ENCODE measurements around the gene GSTM4.

GSTM4 gene

GRCh38 chr1:109655615-109656519 is at the start of gene GSTM4:
Gene GSTM4, plus strand, starts transcription at chr1:109656099. Its CDS starts 291 bp downstream, at chr1:109656390.
- DNase-seq = peak; percentile 79

DNA sequence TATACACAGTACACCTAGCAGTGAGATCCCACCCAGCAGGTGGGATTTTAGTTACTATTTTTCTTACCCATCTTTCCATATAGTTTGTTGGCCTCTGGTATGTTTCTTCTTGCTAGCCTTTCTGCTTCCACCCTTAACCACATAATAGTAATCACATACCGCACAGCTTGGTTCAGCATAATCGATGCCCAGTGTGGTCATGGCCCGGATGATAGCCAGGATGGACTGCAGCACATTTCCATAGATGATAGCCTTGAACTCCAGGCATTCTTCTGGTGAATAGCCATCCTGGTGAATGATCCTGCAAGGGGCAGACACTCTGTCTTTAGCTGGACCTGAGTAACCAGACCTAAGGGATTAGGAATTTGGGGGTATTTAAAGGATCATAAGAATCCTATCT is 46.0 kb upstream of the GSTM4 start:
- DNase-seq = no peak

GRCh38 chr1:109610609-109611307 is 45.1 kb upstream of the GSTM4 start:
- no peak for DNase-seq

- DNase-seq = no peak
These were observed 44.5 kb upstream of the GSTM4 start for GRCh38 chr1:109611308-109611990.

- no peak for DNase-seq
These were observed 42.3 kb upstream of the GSTM4 start for GRCh38 chr1:109613361-109614147.

DNA sequence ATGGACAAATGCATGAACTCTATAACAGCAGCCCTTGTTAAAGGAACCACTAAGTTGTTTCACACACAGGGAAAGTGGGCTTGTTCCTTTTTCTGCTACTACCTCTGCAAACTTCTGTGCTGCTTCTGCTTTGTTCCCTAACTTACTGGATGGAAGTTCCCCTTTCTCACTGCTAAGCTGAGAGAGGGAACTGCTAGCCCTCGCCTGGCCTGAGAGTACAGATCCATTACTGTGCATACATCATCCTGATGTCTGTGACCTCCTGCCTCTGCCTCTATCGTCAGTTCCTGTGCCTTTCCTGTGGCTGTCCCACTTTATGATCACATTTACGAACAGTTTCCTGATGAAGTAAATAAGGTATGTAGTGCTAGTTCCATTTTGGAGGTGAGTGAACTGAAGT is 40.0 kb upstream of the GSTM4 start:
- DNase-seq = peak; percentile 87

- DNase-seq = peak; percentile 37
These were observed 39.5 kb upstream of the GSTM4 start for GRCh38 chr1:109616391-109616790.

- peak; percentile 9 for DNase-seq
These were observed 38.6 kb upstream of the GSTM4 start for GRCh38 chr1:109617291-109617801.

DNA sequence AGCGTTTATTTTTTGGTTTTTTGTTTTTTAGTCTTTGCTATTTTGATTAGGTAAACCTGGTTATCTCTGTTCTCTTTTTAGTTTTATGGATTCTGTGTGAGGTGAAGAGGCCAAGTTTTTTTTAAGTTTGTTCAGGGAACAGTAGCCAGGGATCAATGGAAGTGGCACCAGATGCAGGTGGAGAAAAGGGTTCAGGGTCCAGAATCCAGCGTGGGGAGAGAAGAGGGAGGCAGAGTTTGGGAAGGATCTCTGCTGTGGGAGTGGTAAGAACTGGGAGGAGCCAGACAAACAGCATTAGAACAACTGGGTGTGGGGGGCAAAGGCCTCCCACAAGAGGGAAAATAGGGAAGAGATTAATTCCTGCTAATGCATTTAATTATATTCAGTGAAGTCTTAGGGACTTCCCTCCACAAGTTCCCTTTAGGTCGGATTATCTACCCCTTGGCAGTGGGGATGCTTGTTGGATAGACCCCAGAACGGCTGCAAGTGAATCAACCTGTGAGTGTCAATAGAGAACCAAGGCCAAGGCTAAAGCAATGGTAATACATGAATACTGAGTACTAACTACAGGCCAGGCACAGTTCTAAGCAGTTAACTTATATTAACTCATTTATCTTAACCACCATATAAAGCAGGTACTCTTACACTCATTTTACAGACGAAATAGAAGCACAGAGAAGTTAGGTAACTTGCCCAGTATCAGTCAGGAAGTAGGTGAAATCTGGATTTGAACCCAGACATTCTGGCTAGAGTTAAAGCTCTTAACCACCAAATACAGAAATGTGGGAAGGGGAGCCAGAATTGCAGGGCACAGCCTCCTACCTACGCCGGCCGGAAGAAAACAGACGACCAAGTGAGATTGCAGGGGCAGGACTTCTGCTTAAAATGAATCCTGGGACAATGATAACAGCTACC is 37.0 kb upstream of the GSTM4 start:
- peak; percentile 30 for DNase-seq

DNA sequence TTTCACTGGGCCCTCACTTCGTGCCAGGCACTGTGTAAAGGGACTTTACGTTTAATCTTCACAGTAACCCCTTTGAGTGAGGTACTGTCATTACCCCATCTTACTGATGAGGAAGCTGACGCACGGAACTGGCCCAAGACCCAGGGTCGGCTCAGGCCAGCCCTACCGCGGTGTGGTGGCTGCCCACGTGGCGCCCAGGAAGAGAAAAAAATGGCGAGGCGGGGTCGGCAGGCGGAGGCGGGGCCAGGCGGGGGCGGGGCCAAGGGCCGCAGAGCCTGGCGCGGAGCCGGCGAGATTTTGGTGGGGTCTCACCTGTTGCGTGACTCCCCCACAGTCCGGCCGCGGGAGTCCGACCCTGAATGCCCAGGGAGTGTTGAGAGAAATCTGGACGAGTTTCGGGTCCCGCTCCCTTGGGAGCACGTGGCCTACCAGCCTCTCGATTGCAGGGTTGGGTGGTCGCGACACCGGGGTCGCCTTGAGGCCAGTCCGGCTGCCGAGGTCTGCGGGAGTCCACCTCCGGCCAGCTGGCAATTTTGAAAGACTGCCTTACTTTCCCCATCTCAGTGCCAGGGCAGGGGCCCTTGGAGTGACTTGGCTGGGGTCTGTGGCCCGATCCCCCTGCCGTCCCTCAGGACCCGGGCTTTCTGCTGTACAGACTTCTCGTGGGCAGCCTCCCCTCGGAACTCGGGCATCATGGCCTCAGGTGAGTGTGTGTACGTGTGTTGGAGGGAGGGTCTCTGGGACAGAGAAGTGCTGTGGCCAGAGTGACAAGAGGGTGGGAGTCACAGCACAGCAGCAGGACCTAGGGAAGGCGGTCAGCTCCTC is 36.1 kb upstream of the GSTM4 start, which contains the start of the genes AMPD2 and GNAT2:
AMPD2 (plus strand) TSS at position 262 of the 825 bp plus-strand sequence. CDS start 1,339 bp downstream, outside the sequence.
GNAT2 (minus strand) TSS at position 41 of the 825 bp plus-strand sequence. CDS start 6,746 bp downstream, outside the sequence.
- peak; percentile 86 for DNase-seq

DNA sequence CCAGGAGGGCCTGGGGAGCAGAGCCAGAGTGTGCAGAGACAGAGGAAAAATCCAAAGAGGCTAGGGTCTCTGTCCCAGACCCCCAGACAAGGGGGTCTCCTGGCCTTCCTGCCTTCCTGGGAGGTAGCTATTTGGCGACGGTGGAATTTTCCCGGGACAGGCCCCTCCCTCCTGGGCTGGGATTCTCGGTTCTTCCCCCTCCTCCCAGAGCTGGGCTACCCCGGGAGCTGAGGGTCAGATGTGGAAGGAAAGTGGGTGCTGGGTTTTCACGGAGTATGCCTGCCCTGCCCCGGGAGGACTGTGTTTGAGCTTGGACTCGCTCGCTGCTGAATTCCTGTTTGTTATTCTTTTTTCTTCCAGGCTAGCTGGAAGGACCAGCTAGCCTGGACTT is 35.5 kb upstream of the GSTM4 start:
- peak; percentile 49 for DNase-seq

- DNase-seq = peak; percentile 88
These were observed 35.0 kb upstream of the GSTM4 start for GRCh38 chr1:109620841-109621286.

DNA sequence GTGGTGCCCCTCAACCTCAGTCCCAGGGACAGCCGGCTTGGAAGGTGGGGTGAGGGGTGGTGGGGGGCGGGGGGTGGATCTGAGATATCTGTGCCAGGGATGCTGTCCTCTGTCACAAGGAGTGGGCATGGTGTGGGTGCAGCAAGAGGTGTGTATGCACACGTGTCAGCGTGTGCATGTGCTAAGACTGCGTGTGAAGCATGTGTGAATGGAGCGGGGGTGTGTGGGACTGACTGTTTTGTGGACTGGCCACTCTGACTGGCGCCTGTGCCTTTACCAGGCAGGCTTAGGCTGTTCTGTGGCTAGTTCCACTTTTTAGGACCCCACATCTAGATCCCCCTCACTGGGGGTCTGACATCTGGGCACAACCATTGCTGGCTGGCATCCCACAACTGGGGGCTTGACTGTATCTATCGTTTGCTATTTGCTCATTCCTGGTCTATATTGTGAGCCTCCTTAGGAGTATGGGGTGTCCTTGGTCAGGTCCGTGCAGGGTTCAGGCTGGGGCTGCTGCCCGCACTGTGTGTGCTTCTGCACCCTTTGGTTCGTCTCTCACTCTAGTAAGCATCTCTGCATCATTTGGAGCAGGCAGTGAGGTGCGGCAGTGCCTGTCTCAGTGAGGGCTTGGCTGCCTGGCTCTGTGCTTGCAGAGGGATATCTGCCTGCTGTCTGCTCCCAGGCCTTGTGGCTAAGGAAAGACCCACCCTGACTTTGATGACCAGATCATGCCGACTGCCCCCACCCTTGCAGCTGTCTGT is 34.3 kb upstream of the GSTM4 start:
- no peak for DNase-seq

GRCh38 chr1:109622137-109622892 is 33.6 kb upstream of the GSTM4 start:
- no peak for DNase-seq

GRCh38 chr1:109622895-109623294 is 33.0 kb upstream of the GSTM4 start:
- no peak for DNase-seq

GRCh38 chr1:109623601-109624161 is 32.2 kb upstream of the GSTM4 start:
- DNase-seq = no peak

DNA sequence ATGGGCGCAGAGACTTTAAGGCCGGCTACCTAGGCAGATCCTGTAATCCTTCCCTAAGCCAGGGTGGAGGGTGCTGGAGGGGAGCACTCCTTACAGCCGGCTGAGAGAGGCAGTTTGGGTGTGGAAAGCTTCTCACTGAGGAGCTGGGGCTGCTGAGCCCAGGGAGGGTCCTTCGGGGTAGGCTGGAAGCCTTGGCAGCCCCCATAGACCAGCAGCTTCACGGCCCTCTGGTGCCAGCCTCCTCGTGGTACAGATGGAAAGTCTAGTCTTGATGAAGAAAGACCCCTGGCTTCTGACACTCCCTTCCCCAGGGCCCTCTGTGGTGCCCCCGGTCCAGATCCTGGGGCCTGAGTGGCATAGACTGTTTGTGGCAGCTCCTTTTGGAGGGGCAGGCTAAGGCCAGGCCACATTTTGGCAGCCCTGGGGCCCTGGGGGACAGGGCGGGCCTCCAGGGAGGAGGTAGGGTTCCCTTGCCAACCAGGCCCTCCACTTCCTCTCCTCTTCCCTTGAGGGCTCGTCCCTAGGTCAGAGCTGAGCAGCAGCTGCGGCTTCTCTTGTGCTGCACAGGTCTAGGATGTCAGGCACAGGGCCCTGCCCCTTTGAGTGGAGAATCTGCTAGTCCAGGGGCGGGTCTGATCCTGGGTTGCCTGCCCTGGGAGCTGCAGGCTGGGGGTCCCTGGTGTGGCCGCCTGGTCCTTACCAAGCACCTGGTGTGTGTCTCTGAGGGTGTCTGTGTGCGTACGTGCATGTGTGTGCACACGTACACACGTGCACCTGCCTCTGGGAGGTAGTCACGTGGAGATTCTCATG is 31.5 kb upstream of the GSTM4 start:
- no peak for DNase-seq

Data from OCI-M1 (cell line).